Retinal pigment epithelial cell (primary cell): ENCODE measurements around the gene CALD1.

Experiments used
- DNase-seq: peaks from one replicate; pipeline ENCODE4 v3.0.0-alpha.2; 2010; ENCODE audit warnings: low read depth
- H3K4me3 ChIP-seq: 2 replicates; pipeline ENCODE4 v1.5.1; 2011; ENCODE audit warnings: mild to moderate bottlenecking, low read length, control low read depth, moderate library complexity
- CTCF ChIP-seq: conservative IDR thresholded peaks from 2 replicates; pipeline ENCODE4 v1.5.1; 2011; ENCODE audit warnings: low read depth, low read length, control low read depth, inconsistent platforms

CALD1 gene

DNA sequence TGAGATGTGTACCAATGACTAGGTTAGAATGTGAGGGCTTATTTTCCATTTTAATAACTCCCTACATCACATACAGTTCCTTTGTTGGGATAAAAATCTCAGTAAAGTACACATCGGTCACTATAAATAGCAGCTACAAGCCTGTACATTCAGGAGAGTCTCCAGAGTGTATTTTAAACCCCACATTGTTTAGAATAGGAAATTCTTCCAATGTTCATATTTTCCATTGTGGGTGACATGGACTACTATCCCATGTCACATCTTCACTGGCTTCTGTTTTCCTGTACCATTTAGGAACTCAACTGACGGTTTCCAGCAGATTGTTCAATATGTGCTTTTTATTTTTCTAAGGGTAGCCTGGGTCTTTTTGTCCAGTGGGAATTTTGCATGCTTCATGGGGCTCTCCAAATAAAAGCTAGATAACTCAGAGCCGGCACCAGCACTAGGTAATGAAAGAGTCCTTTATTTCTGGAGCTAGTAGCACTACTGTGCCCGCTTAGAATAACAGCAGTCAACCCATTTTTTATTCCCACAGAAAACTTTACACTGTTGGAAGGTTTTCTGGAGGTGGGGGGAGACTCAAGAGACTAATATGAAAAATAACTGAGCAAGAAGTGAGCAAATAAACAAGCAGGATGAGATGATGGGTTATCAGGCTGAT, 100.5 kb downstream of the CALD1 start:
- TF ChIP-seq CTCF = no peak
- H3K4me3 ChIP-seq = no peak overlapping the region
- no peak for DNase-seq

GRCh38 chr7:134882481-134882880, 103.0 kb downstream of the CALD1 start:
- no peak for TF ChIP-seq CTCF
- H3K4me3 ChIP-seq = no peak overlapping the region
- peak; percentile 39 for DNase-seq

- no peak overlapping the region for H3K4me3 ChIP-seq
- peak; percentile 49 for DNase-seq
- no peak for TF ChIP-seq CTCF
These were observed 106.5 kb downstream of the CALD1 start for GRCh38 chr7:134885967-134886352.

GRCh38 chr7:134886353-134887057, 107.1 kb downstream of the CALD1 start:
- no peak overlapping the region for H3K4me3 ChIP-seq

DNA sequence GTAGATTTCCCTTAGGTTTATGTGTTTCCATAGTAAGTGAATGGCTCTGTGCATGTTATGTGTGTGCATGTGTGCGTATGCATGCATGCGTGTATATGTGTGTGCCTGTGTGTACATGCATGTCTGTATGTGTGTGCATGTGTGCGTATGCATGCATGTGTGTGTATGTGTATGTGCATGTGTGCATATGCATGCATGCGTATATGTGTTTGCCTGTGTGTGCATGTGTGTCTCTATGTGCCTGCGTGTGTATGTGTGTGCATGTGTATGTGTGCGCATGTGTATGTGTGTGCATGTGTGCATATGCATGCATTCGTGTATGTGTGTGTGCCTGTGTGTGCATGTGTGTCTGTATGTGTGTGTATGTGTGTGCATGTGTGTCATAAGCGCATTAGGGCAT, 108.1 kb downstream of the CALD1 start:
- no peak for DNase-seq
- H3K4me3 ChIP-seq = no peak overlapping the region
- no peak for TF ChIP-seq CTCF

More at GRCh38 chr7:134886353-134887057, 107.1 kb downstream of the CALD1 start:
- TF ChIP-seq CTCF = no peak
- no peak for DNase-seq

GRCh38 chr7:134888141-134888740, 108.8 kb downstream of the CALD1 start:
- DNase-seq = no peak
- TF ChIP-seq CTCF = no peak
- no peak overlapping the region for H3K4me3 ChIP-seq
